GM12873 (cell line): ENCODE measurements around the gene PRTN3.

ENCODE experiments used
- CTCF ChIP-seq: IDR thresholded peaks from 2 replicates; pipeline ENCODE4 v1.5.1; 2012; ENCODE audit warnings: low read depth, mild to moderate bottlenecking, moderate library complexity, low read length, control low read depth; ENCODE audit not compliant: insufficient read depth; ENCODE audit errors: missing control alignments

The PRTN3 gene

GRCh38 chr19:805166-805551, 35.6 kb upstream of the PRTN3 start:
- TF ChIP-seq CTCF = no peak

GRCh38 chr19:805600-806550, 34.9 kb upstream of the PRTN3 start:
- no peak for TF ChIP-seq CTCF

GRCh38 chr19:806815-807421, 33.9 kb upstream of the PRTN3 start:
- TF ChIP-seq CTCF = no peak

- no peak for TF ChIP-seq CTCF
These were observed 33.0 kb upstream of the PRTN3 start for GRCh38 chr19:807627-808422.

GRCh38 chr19:808423-808775, 32.4 kb upstream of the PRTN3 start:
- no peak for TF ChIP-seq CTCF

GRCh38 chr19:810077-810855, 30.5 kb upstream of the PRTN3 start:
- no peak for TF ChIP-seq CTCF
